Thyroid gland (tissue), 4 donors: ENCODE results near the gene NEURL4.

Experiments
- CTCF ChIP-seq, 6 experiments: fragments of 200-600 bp in 3 of 6; fragments of 450-650 bp in 3 of 6; sonication (generic) in 3 of 6; IDR thresholded peaks; one replicate each; pipeline ENCODE4 v1.5.1; 2016 to 2019; ENCODE audit warnings: antibody characterized with exemption in 6 of 6, mild to moderate bottlenecking in 2 of 6, inconsistent platforms in 1 of 6, moderate library complexity in 1 of 6
- POLR2A ChIP-seq, 2 donors: fragments of 450-650 bp; IDR thresholded peaks; one replicate each; pipeline ENCODE4 v1.6.1; 2017; ENCODE audit warnings: antibody characterized with exemption in 2 of 2, mild to moderate bottlenecking in 2 of 2, moderate library complexity in 1 of 2

GRCh38 chr17:7292194-7292593 is 36.9 kb downstream of the NEURL4 start:
- TF ChIP-seq CTCF (IDR thresholded peaks at IDR 0.05) (no peak), POLR2A (IDR thresholded peaks at IDR 0.05) (no peak)
